ENCODE measurements around the gene MYO7B.

MYO7B gene

DNA sequence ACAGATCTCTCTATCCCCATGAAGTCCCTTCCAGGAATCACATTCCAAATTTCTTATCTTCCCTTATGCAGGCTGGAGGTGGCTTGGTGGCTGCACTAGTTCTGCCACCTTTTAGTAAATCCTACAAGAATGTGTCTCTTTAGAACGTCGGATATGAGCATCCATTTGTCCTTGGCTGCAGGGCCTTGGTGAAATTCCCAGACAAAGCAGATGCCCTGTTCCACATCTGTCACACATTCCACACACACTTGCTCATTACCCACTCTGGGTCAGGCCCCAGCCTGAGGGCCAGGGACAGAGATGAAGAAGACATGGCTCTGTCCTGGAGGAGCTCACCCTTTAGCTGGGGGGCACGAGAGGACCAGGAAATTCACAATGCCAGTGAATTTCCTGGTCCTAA lies 79.2 kb downstream of the MYO7B start:
- no peak for ATAC-seq
- TF ChIP-seq RARB (CRISPR knock-in tag; IDR thresholded peaks at IDR 0.05) = no peak
- TF ChIP-seq, protein P1, sequence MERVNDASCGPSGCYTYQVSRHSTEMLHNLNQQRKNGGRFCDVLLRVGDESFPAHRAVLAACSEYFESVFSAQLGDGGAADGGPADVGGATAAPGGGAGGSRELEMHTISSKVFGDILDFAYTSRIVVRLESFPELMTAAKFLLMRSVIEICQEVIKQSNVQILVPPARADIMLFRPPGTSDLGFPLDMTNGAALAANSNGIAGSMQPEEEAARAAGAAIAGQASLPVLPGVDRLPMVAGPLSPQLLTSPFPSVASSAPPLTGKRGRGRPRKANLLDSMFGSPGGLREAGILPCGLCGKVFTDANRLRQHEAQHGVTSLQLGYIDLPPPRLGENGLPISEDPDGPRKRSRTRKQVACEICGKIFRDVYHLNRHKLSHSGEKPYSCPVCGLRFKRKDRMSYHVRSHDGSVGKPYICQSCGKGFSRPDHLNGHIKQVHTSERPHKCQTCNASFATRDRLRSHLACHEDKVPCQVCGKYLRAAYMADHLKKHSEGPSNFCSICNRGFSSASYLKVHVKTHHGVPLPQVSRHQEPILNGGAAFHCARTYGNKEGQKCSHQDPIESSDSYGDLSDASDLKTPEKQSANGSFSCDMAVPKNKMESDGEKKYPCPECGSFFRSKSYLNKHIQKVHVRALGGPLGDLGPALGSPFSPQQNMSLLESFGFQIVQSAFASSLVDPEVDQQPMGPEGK (CRISPR knock-in tag; IDR thresholded peaks at IDR 0.05; ENCODE audit: borderline replicate concordance) = no peak
- no peak for TF ChIP-seq ZNF8 (CRISPR knock-in tag; IDR thresholded peaks at IDR 0.05)
- TF ChIP-seq, protein P2, sequence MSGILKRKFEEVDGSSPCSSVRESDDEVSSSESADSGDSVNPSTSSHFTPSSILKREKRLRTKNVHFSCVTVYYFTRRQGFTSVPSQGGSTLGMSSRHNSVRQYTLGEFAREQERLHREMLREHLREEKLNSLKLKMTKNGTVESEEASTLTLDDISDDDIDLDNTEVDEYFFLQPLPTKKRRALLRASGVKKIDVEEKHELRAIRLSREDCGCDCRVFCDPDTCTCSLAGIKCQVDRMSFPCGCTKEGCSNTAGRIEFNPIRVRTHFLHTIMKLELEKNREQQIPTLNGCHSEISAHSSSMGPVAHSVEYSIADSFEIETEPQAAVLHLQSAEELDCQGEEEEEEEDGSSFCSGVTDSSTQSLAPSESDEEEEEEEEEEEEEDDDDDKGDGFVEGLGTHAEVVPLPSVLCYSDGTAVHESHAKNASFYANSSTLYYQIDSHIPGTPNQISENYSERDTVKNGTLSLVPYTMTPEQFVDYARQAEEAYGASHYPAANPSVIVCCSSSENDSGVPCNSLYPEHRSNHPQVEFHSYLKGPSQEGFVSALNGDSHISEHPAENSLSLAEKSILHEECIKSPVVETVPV (CRISPR knock-in tag; IDR thresholded peaks at IDR 0.05) = no peak
- no peak for TF ChIP-seq PPARA (CRISPR knock-in tag; IDR thresholded peaks at IDR 0.05; ENCODE audit: borderline replicate concordance)
- TF ChIP-seq CSDC2 (CRISPR knock-in tag; IDR thresholded peaks at IDR 0.05) = no peak
- TF ChIP-seq ZNF70 (CRISPR knock-in tag; IDR thresholded peaks at IDR 0.05) = no peak
- TF ChIP-seq TCF4 (CRISPR knock-in tag; IDR thresholded peaks at IDR 0.05; ENCODE audit: borderline replicate concordance) = no peak
- TF ChIP-seq ZNF565 (CRISPR knock-in tag; conservative IDR thresholded peaks at IDR 0.05; ENCODE audit: low read depth) = no peak
- no peak for TF ChIP-seq ESRRG (CRISPR knock-in tag; IDR thresholded peaks at IDR 0.05)
- no peak for TF ChIP-seq GLIS3 (CRISPR knock-in tag; IDR thresholded peaks at IDR 0.05)
- no peak for TF ChIP-seq ZFP3 (CRISPR knock-in tag; IDR thresholded peaks at IDR 0.05)
- TF ChIP-seq ZFP30 (CRISPR knock-in tag; IDR thresholded peaks at IDR 0.05) = no peak
- no peak for TF ChIP-seq ISL1 (CRISPR knock-in tag; IDR thresholded peaks at IDR 0.05)
- no peak for TF ChIP-seq ZC3H10 (CRISPR knock-in tag; IDR thresholded peaks at IDR 0.05)

GRCh38 chr2:127615511-127616166 lies 80.2 kb downstream of the MYO7B start:
- TF ChIP-seq SNAI2 (CRISPR knock-in tag; IDR thresholded peaks at IDR 0.05) (no peak), PPARA (CRISPR knock-in tag; IDR thresholded peaks at IDR 0.05; ENCODE audit: borderline replicate concordance) (no peak), CREB5 (CRISPR knock-in tag; IDR thresholded peaks at IDR 0.05; ENCODE audit: low read depth) (no peak)
- TF ChIP-seq, protein P3, sequence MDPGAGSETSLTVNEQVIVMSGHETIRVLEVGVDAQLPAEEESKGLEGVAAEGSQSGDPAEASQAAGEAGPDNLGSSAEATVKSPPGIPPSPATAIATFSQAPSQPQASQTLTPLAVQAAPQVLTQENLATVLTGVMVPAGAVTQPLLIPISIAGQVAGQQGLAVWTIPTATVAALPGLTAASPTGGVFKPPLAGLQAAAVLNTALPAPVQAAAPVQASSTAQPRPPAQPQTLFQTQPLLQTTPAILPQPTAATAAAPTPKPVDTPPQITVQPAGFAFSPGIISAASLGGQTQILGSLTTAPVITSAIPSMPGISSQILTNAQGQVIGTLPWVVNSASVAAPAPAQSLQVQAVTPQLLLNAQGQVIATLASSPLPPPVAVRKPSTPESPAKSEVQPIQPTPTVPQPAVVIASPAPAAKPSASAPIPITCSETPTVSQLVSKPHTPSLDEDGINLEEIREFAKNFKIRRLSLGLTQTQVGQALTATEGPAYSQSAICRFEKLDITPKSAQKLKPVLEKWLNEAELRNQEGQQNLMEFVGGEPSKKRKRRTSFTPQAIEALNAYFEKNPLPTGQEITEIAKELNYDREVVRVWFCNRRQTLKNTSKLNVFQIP (CRISPR knock-in tag; IDR thresholded peaks at IDR 0.05; ENCODE audit: borderline replicate concordance, low read depth) = no peak
- no peak for ATAC-seq

DNA sequence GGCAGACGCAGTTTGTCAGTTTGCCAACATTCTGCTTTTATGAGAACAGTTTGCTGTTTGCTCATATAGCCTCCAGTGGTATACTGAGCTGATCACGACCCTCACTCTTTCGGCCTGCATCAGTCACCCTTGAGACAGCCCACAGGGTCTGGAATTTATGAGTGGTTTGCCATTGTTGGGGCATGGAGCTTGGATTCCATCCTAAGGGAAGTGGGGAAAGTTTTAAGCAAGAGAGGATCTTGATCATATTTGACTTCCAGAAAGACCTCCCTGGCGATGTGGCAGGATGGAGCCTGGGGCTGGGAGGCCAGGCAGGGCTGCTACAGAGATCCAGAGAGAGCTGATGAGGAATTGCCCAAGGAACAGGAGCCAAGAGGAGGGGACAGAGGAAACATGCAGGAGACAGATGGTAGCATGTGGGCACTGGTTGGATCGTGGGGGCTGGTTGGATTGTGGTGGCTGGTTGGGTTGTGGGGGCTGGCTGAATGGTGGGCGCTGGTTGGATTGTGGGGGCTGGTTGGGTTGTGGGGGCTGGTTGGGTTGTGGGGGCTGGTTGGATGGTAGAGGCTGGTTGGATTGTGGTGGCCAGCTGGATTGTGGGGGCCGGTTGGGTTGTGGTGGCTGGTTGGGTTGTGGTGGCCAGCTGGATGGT lies 83.2 kb downstream of the MYO7B start:
- no peak for ATAC-seq
- TF ChIP-seq CREB5 (CRISPR knock-in tag; IDR thresholded peaks at IDR 0.05; ENCODE audit: low read depth) (no peak), ZNF565 (CRISPR knock-in tag; conservative IDR thresholded peaks at IDR 0.05; ENCODE audit: low read depth) (no peak), TOX (CRISPR knock-in tag; IDR thresholded peaks at IDR 0.05; ENCODE audit: borderline replicate concordance) (no peak)

DNA sequence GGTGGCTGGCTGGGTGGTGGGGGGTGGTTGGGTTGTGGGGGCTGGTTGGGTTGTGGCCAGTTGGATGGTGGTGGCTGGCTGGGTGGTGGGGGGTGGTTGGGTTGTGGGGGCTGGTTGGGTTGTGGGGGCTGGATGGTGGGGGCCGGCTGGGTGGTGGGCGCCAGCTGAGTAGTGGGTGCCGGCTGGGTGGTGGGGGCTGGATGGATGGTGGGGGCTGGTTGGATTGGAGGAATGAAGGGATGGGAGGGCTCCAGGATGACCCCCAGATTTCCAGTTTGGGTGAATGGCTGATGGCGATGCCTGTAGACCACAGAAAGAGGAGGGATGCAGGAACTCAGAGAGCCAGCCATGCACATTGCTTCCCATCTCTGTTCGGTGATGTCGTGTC lies 83.7 kb downstream of the MYO7B start:
- ATAC-seq = no peak
- no peak for TF ChIP-seq ARNTL (CRISPR knock-in tag; IDR thresholded peaks at IDR 0.05; ENCODE audit: borderline replicate concordance, low read depth)
- no peak for TF ChIP-seq TCF4 (CRISPR knock-in tag; IDR thresholded peaks at IDR 0.05; ENCODE audit: borderline replicate concordance)
- no peak for TF ChIP-seq ZNF70 (CRISPR knock-in tag; IDR thresholded peaks at IDR 0.05)
- TF ChIP-seq ZFP30 (CRISPR knock-in tag; IDR thresholded peaks at IDR 0.05) = no peak
- TF ChIP-seq ISL1 (CRISPR knock-in tag; IDR thresholded peaks at IDR 0.05) = no peak
- TF ChIP-seq ZNF565 (CRISPR knock-in tag; conservative IDR thresholded peaks at IDR 0.05; ENCODE audit: low read depth) = no peak
- TF ChIP-seq ZFP3 (CRISPR knock-in tag; IDR thresholded peaks at IDR 0.05) = no peak
- TF ChIP-seq ESRRG (CRISPR knock-in tag; IDR thresholded peaks at IDR 0.05) = no peak
- TF ChIP-seq RARB (CRISPR knock-in tag; IDR thresholded peaks at IDR 0.05) = no peak
- TF ChIP-seq CREB5 (CRISPR knock-in tag; IDR thresholded peaks at IDR 0.05; ENCODE audit: low read depth) = no peak
- TF ChIP-seq TOX (CRISPR knock-in tag; IDR thresholded peaks at IDR 0.05; ENCODE audit: borderline replicate concordance) = no peak
- TF ChIP-seq, protein P4, sequence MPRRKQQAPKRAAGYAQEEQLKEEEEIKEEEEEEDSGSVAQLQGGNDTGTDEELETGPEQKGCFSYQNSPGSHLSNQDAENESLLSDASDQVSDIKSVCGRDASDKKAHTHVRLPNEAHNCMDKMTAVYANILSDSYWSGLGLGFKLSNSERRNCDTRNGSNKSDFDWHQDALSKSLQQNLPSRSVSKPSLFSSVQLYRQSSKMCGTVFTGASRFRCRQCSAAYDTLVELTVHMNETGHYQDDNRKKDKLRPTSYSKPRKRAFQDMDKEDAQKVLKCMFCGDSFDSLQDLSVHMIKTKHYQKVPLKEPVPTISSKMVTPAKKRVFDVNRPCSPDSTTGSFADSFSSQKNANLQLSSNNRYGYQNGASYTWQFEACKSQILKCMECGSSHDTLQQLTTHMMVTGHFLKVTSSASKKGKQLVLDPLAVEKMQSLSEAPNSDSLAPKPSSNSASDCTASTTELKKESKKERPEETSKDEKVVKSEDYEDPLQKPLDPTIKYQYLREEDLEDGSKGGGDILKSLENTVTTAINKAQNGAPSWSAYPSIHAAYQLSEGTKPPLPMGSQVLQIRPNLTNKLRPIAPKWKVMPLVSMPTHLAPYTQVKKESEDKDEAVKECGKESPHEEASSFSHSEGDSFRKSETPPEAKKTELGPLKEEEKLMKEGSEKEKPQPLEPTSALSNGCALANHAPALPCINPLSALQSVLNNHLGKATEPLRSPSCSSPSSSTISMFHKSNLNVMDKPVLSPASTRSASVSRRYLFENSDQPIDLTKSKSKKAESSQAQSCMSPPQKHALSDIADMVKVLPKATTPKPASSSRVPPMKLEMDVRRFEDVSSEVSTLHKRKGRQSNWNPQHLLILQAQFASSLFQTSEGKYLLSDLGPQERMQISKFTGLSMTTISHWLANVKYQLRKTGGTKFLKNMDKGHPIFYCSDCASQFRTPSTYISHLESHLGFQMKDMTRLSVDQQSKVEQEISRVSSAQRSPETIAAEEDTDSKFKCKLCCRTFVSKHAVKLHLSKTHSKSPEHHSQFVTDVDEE (CRISPR knock-in tag; IDR thresholded peaks at IDR 0.05) = no peak
- TF ChIP-seq ZNF8 (CRISPR knock-in tag; IDR thresholded peaks at IDR 0.05) = no peak

Measured in SK-N-SH treated with all-trans-retinoic acid at 6 μM for 48 hours (cell line).